ENCODE measurements around the gene CHD6. TPM values are rescaled to one million over a fixed set of nuclear protein-coding genes. Genes with fewer than 3 reads are reported as not detected.

The CHD6 gene
- total RNA-seq, 1 experiment from 2014 or later, result 25.3 TPM

DNA sequence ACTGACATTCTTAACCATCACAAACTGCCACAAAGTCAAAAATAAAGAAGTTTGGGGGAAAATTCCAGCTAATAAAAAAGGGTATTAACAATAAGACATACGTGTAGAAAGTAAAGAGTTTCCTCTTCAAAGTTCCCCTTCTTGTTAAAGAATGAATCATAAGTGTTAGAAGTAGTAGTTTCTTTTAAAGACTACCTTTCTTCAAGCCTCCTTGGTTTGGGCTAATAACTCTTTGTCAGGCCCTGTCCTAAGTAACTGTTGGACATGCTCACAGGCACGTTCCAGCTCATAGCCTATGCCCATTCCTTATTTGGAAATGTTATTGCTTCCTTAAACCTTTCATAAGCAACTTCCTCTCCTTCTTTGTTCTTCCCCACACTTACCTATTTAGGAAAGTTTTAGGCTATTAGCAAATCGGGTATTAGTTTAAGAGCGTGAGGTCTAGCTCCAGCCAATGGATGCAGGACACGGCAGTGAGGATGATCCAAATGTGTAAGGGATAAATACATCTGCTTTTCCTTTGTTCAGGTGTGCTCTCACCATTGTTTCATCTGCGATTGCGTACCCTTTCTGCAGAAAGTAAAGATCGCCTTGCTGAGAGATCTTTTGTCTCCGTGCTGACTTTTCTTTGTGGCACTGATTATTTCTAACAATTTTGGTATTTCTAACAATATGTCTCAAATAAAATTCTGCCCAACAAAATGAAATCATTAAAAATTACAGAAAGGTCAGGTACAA, 64.9 kb downstream of the CHD6 start:
- H3K9me2 ChIP-seq (replicated peaks; ENCODE audit: insufficient read depth, low read length), result no peaks in the 10 kb centered on the region
- H3K9ac ChIP-seq (ENCODE audit: low read length), result no peak overlapping the region
- H3K27ac ChIP-seq (ENCODE audit: low read length), result no peak overlapping the region
- no peak overlapping the region for H3K4me2 ChIP-seq (ENCODE audit: low read depth, low read length, poor library complexity, severe bottlenecking)
- H3K36me3 ChIP-seq (ENCODE audit: insufficient read depth, low read length), result peaks cover 3% of the 10 kb centered on the region; the same call in 1 of the 2 replicates
- no peak for DNase-seq
- no peaks in the 10 kb centered on the region for H4K20me1 ChIP-seq (ENCODE audit: insufficient read depth, low read depth, low read length)
- H2AFZ ChIP-seq (ENCODE audit: low read length), result no peak overlapping the region
- H3K4me3 ChIP-seq (ENCODE audit: low read length), result no peak overlapping the region
- no peaks in the 10 kb centered on the region for H3K27me3 ChIP-seq (ENCODE audit: low read length)
- H3K79me2 ChIP-seq (ENCODE audit: low read length), result peaks cover 62% of the 10 kb centered on the region
- peaks cover 9% of the 10 kb centered on the region; the same call in 1 of the 2 replicates for H3K9me3 ChIP-seq (ENCODE audit: low read length)
- no peaks in the 10 kb centered on the region for H3K4me1 ChIP-seq (ENCODE audit: low read length)

DNA sequence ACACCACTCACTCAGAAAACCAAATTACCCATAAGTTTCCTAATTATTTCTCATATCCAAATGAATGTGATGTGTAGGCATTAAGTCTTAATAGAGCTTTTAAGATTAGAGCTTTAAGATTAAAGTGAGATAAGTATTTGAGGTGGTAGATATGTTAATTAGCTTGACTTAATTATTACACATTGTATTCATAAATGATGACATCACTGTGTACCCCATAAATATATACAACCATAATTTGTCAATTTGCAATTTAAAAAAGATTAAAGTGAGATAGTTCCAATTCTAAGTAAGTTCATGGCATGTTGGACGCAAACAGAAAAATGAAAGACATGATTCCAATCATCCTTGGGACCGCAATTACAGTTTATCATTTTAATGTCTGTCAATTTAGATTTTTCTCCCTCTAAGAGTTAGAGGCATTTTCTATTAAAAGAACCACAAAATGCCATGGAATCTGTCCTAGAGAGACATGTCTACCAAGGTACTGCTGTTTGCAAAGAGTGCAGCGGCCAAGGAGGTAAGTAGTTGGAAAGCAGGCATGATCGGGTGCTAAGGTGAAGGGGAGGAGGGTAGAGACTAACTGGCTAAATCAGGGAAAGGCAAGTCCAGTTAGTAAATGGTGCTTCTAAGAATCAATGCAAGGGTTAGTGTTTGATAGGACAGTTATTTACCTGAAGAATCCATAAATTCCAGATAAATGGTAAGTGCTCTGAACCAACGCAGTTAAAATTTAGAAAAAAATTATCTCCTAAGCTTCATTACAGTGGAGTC, 65.7 kb downstream of the CHD6 start:
- Histone ChIP-seq H3K9me3 (ENCODE audit: low read length) (peaks cover 9% of the 10 kb centered on the region; the same call in 1 of the 2 replicates), H3K36me3 (ENCODE audit: insufficient read depth, low read length) (peaks cover 3% of the 10 kb centered on the region; the same call in 1 of the 2 replicates), H3K79me2 (ENCODE audit: low read length) (peaks cover 62% of the 10 kb centered on the region), H3K27ac (ENCODE audit: low read length) (no peak overlapping the region), H4K20me1 (ENCODE audit: insufficient read depth, low read depth, low read length) (no peaks in the 10 kb centered on the region), H2AFZ (ENCODE audit: low read length) (no peak overlapping the region), H3K4me1 (ENCODE audit: low read length) (no peaks in the 10 kb centered on the region), H3K9me2 (replicated peaks; ENCODE audit: insufficient read depth, low read length) (no peaks in the 10 kb centered on the region), H3K27me3 (ENCODE audit: low read length) (no peaks in the 10 kb centered on the region), H3K4me2 (ENCODE audit: low read depth, low read length, poor library complexity, severe bottlenecking) (no peak overlapping the region), H3K9ac (ENCODE audit: low read length) (no peak overlapping the region), H3K4me3 (ENCODE audit: low read length) (no peak overlapping the region)
- no peak for DNase-seq

DNA sequence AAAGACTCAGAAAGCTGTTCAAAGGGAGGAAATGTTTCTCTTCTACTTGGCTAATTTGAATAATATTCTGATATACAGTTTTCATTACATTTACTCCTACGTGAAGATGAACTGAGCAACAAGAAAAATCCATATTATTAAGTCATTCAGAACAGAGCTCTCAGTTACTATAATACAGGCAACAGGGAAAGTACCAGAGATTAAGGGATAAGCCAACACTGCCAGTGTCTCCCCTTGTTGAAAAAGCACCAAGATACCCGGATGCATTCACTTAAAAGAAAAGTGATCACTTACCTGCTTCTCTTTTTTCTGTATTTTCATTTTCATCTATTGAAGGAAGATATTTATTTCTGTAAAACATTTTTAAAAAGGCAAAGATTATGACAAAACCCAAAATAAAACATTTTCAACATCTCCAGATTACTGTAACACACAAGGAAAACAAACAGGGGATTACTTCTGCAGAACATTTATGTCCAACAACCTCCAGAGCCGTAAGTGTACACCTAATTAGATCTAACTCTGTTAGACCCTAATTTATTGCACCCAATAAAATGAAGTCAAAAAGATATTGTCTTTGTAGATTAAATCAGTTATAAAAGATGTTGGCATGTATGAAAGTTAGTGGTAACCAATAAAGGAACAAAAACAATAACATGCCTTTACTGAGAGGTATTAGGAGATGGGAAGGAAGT, 67.0 kb downstream of the CHD6 start:
- DNase-seq, result no peak
- H3K79me2 ChIP-seq (ENCODE audit: low read length), result peaks cover 62% of the 10 kb centered on the region
- no peaks in the 10 kb centered on the region for H3K9me2 ChIP-seq (replicated peaks; ENCODE audit: insufficient read depth, low read length)
- no peak overlapping the region for H2AFZ ChIP-seq (ENCODE audit: low read length)
- H3K9ac ChIP-seq (ENCODE audit: low read length), result no peak overlapping the region
- H3K27ac ChIP-seq (ENCODE audit: low read length), result no peak overlapping the region
- peaks cover 3% of the 10 kb centered on the region; the same call in 1 of the 2 replicates for H3K36me3 ChIP-seq (ENCODE audit: insufficient read depth, low read length)
- H4K20me1 ChIP-seq (ENCODE audit: insufficient read depth, low read depth, low read length), result no peaks in the 10 kb centered on the region
- no peaks in the 10 kb centered on the region for H3K4me1 ChIP-seq (ENCODE audit: low read length)
- no peaks in the 10 kb centered on the region for H3K27me3 ChIP-seq (ENCODE audit: low read length)
- H3K4me3 ChIP-seq (ENCODE audit: low read length), result no peak overlapping the region
- H3K9me3 ChIP-seq (ENCODE audit: low read length), result 0 out of 2 replicates have a peak, but pooled peaks cover 5% of the 10 kb centered on the region
- H3K4me2 ChIP-seq (ENCODE audit: low read depth, low read length, poor library complexity, severe bottlenecking), result no peak overlapping the region

DNA sequence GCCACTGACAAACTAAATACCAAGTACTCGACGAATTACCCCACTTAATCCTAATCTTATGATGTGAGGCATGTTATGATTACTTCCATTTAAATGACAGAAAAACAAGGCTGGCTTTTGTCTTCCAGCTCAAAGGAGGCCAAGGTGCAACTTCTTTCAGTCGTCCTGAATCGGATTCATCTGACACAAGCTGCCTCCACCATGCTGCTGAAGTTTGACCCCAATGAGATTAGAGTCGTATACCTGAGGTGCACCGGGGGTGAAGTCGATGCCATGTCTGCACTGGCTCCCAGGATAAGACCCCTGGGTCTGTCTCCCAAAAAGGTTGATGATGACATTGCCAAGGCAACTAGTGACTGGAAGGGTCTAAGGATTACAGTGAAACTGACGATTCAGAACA, 71.0 kb downstream of the CHD6 start:
- Histone ChIP-seq H3K9me3 (ENCODE audit: low read length) (0 out of 2 replicates have a peak, but pooled peaks cover 5% of the 10 kb centered on the region), H4K20me1 (ENCODE audit: insufficient read depth, low read depth, low read length) (no peaks in the 10 kb centered on the region), H3K4me3 (ENCODE audit: low read length) (no peak overlapping the region), H3K79me2 (ENCODE audit: low read length) (peaks cover 74% of the 10 kb centered on the region), H3K4me2 (ENCODE audit: low read depth, low read length, poor library complexity, severe bottlenecking) (no peak overlapping the region), H3K9ac (ENCODE audit: low read length) (no peak overlapping the region), H3K27ac (ENCODE audit: low read length) (no peak overlapping the region), H3K36me3 (ENCODE audit: insufficient read depth, low read length) (peaks cover 3% of the 10 kb centered on the region; the same call in 1 of the 2 replicates), H3K27me3 (ENCODE audit: low read length) (no peaks in the 10 kb centered on the region), H2AFZ (ENCODE audit: low read length) (no peak overlapping the region), H3K9me2 (replicated peaks; ENCODE audit: insufficient read depth, low read length) (no peaks in the 10 kb centered on the region), H3K4me1 (ENCODE audit: low read length) (peaks cover 6% of the 10 kb centered on the region)
- no peak for DNase-seq

DNA sequence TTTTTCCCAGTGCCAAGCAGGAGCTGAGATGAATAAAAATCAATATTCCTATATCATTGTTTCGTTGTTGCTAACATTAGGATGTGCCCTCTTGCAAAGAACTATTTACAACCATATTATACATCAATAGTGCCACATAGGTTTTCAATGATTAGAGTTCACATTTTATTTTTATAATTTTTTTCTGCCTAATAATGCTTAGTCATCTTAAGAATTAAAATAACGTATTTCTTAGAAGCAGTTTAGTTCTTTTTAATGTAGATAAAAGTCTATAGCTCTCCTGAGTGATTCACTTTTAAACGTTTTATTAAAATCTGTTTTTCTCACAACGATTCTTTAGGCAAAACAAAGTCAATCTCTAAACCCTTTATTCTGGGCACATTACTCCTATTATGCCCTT, 71.6 kb downstream of the CHD6 start:
- Histone ChIP-seq H3K9me2 (replicated peaks; ENCODE audit: insufficient read depth, low read length) (no peaks in the 10 kb centered on the region), H3K27me3 (ENCODE audit: low read length) (no peaks in the 10 kb centered on the region), H3K9ac (ENCODE audit: low read length) (no peak overlapping the region), H4K20me1 (ENCODE audit: insufficient read depth, low read depth, low read length) (no peaks in the 10 kb centered on the region), H3K4me3 (ENCODE audit: low read length) (no peak overlapping the region), H3K4me2 (ENCODE audit: low read depth, low read length, poor library complexity, severe bottlenecking) (no peak overlapping the region), H3K79me2 (ENCODE audit: low read length) (peaks cover 72% of the 10 kb centered on the region), H2AFZ (ENCODE audit: low read length) (no peak overlapping the region), H3K27ac (ENCODE audit: low read length) (no peak overlapping the region), H3K4me1 (ENCODE audit: low read length) (peaks cover 6% of the 10 kb centered on the region), H3K36me3 (ENCODE audit: insufficient read depth, low read length) (peaks cover 3% of the 10 kb centered on the region; the same call in 1 of the 2 replicates), H3K9me3 (ENCODE audit: low read length) (0 out of 2 replicates have a peak, but pooled peaks cover 5% of the 10 kb centered on the region)
- DNase-seq, result no peak

DNA sequence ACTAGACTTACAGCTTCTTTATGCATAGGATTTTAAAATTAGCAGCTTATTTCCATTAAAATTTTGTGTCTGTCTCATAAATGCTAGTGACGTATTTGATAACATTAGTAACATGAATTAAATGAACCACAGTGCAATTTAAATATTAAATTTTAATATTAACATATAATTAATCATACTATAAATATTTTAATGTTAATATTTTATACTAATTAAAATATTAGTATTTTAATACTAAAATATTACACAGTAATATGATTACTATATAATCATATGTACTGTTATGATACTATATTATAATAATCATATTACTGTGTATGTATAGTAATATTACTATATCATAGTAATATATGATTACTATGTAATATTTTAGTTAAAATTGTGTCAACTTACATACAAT, 73.7 kb downstream of the CHD6 start:
- H3K36me3 ChIP-seq (ENCODE audit: insufficient read depth, low read length), result peaks cover 2% of the 10 kb centered on the region
- H3K27me3 ChIP-seq (ENCODE audit: low read length), result no peaks in the 10 kb centered on the region
- no peak overlapping the region for H3K4me3 ChIP-seq (ENCODE audit: low read length)
- no peaks in the 10 kb centered on the region for H3K9me3 ChIP-seq (ENCODE audit: low read length)
- no peak overlapping the region for H3K9ac ChIP-seq (ENCODE audit: low read length)
- H4K20me1 ChIP-seq (ENCODE audit: insufficient read depth, low read depth, low read length), result no peaks in the 10 kb centered on the region
- H3K4me2 ChIP-seq (ENCODE audit: low read depth, low read length, poor library complexity, severe bottlenecking), result no peak overlapping the region
- peaks cover 10% of the 10 kb centered on the region for H3K4me1 ChIP-seq (ENCODE audit: low read length)
- no peak for DNase-seq
- no peak overlapping the region for H3K27ac ChIP-seq (ENCODE audit: low read length)
- no peak overlapping the region for H2AFZ ChIP-seq (ENCODE audit: low read length)
- peaks cover 69% of the 10 kb centered on the region for H3K79me2 ChIP-seq (ENCODE audit: low read length)
- H3K9me2 ChIP-seq (replicated peaks; ENCODE audit: insufficient read depth, low read length), result no peaks in the 10 kb centered on the region

DNA sequence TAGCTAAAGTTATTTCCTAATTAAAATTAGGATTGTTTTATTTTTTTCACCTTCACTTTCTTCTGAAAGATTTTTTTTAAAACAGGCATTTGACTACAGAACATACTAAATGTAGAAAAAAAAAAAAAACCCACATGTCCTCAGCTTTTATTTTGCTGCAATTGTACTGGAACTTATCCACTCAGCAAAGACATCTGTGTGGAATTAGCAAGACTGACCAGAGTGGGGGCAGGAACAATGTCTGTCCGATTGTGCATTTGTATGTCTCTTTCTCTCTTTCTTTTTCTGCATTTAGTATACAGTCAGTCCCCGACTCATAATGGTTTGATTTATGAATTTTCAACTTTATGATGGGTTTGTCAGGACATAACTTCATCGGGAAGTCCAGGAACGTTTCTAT, 77.3 kb downstream of the CHD6 start:
- peaks cover 10% of the 10 kb centered on the region for H3K4me1 ChIP-seq (ENCODE audit: low read length)
- H4K20me1 ChIP-seq (ENCODE audit: insufficient read depth, low read depth, low read length), result no peaks in the 10 kb centered on the region
- no peaks in the 10 kb centered on the region for H3K9me3 ChIP-seq (ENCODE audit: low read length)
- peaks cover 18% of the 10 kb centered on the region for H3K36me3 ChIP-seq (ENCODE audit: insufficient read depth, low read length)
- no peak for DNase-seq
- peaks cover 73% of the 10 kb centered on the region for H3K79me2 ChIP-seq (ENCODE audit: low read length)
- H3K9ac ChIP-seq (ENCODE audit: low read length), result no peak overlapping the region
- no peak overlapping the region for H3K27ac ChIP-seq (ENCODE audit: low read length)
- no peak overlapping the region for H3K4me3 ChIP-seq (ENCODE audit: low read length)
- no peak overlapping the region for H3K4me2 ChIP-seq (ENCODE audit: low read depth, low read length, poor library complexity, severe bottlenecking)
- no peaks in the 10 kb centered on the region for H3K27me3 ChIP-seq (ENCODE audit: low read length)
- no peaks in the 10 kb centered on the region for H3K9me2 ChIP-seq (replicated peaks; ENCODE audit: insufficient read depth, low read length)
- no peak overlapping the region for H2AFZ ChIP-seq (ENCODE audit: low read length)

DNA sequence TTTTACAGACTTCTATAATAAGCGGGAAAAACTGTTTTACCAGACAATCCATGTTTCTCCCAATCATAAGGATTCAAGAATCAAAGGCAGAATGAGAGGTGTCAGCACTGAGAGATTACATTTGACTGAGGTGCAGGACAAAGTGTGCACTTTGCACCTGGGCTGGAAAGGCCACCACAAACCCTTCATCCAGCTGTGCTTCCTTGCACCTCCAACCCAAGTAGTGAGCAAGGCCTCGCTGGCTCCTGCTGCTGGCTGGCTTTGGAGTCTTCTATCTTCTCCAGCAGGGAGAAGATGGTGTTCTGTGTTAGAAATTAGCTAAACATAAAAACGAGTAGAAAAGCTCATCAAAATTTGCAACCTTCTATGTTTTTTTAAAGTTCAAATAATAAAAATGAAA, 77.7 kb downstream of the CHD6 start:
- Histone ChIP-seq H3K27ac (ENCODE audit: low read length) (no peak overlapping the region), H3K79me2 (ENCODE audit: low read length) (peaks cover 68% of the 10 kb centered on the region), H3K9ac (ENCODE audit: low read length) (no peak overlapping the region), H3K4me3 (ENCODE audit: low read length) (no peak overlapping the region), H3K4me1 (ENCODE audit: low read length) (peaks cover 5% of the 10 kb centered on the region), H3K9me3 (ENCODE audit: low read length) (no peaks in the 10 kb centered on the region), H3K27me3 (ENCODE audit: low read length) (no peaks in the 10 kb centered on the region), H4K20me1 (ENCODE audit: insufficient read depth, low read depth, low read length) (no peaks in the 10 kb centered on the region), H3K36me3 (ENCODE audit: insufficient read depth, low read length) (peaks cover 18% of the 10 kb centered on the region), H2AFZ (ENCODE audit: low read length) (no peak overlapping the region), H3K9me2 (replicated peaks; ENCODE audit: insufficient read depth, low read length) (no peaks in the 10 kb centered on the region), H3K4me2 (ENCODE audit: low read depth, low read length, poor library complexity, severe bottlenecking) (no peak overlapping the region)
- no peak for DNase-seq

All from Karpas-422 (cell line).